Lung (tissue), 12 donors: Measurements from ENCODE around the gene TOM1L1. TPM values are rescaled to one million over a fixed set of nuclear protein-coding genes. Genes with fewer than 3 reads are reported as not detected.

Experiments
- ATAC-seq: fragments of 200-7000 bp; cut with Tn5 transposase; one replicate; pipeline ENCODE4 v1.9.1; 2020; ENCODE audit warnings: moderate number of reproducible peaks; ENCODE audit not compliant: insufficient read depth, low FRiP score
- DNase-seq, 3 donors: peaks; one replicate each; pipeline ENCODE4 v3.0.0-alpha.2; 2013 to 2017
- H3K27ac ChIP-seq, 2 donors: one replicate each; pipeline ENCODE4 v1.5.1; 2013; ENCODE audit warnings: mild to moderate bottlenecking in 2 of 2, moderate library complexity in 2 of 2, control low read depth in 1 of 2, inconsistent platforms in 1 of 2, low read depth in 1 of 2, low read length in 1 of 2
- H3K27me3 ChIP-seq, 3 donors: one replicate each; pipeline ENCODE4 v1.5.1; 2013; ENCODE audit warnings: low read length in 2 of 3; ENCODE audit not compliant: control insufficient read depth in 3 of 3, insufficient read depth in 3 of 3
- H3K36me3 ChIP-seq, 4 donors: one replicate each; pipeline ENCODE4 v1.5.1; 2013; ENCODE audit warnings: low read length in 4 of 4, mild to moderate bottlenecking in 1 of 4, moderate library complexity in 1 of 4; ENCODE audit not compliant: control insufficient read depth in 4 of 4, insufficient read depth in 4 of 4
- H3K4me1 ChIP-seq, 5 donors: one replicate each; pipeline ENCODE4 v1.5.1; 2013; ENCODE audit warnings: low read length in 5 of 5, mild to moderate bottlenecking in 2 of 5, moderate library complexity in 1 of 5; ENCODE audit not compliant: control insufficient read depth in 5 of 5, insufficient read depth in 5 of 5
- H3K4me3 ChIP-seq: one replicate; pipeline ENCODE4 v1.5.1; 2013; ENCODE audit warnings: mild to moderate bottlenecking, control low read depth, moderate library complexity
- H3K9ac ChIP-seq, 2 donors: one replicate each; pipeline ENCODE4 v1.5.1; 2013; ENCODE audit warnings: low read length in 2 of 2, control low read depth in 1 of 2; ENCODE audit not compliant: insufficient read depth in 1 of 2
- H3K9me3 ChIP-seq, 4 donors: one replicate each; pipeline ENCODE4 v1.5.1; 2013; ENCODE audit warnings: low read length in 3 of 4, mild to moderate bottlenecking in 1 of 4, moderate library complexity in 1 of 4; ENCODE audit not compliant: control insufficient read depth in 4 of 4, insufficient read depth in 3 of 4
- WGBS, 2 donors: extraction: QIAGEN DNeasy Blood & Tissue Kit; methylation state at CpG; one replicate each; pipeline ENCODE4 v1.1.7; 2013; 5-methylcytosine and 5-hydroxymethylcytosine counted together
- polyA plus RNA-seq, 2 donors: library from polyadenylated mRNA; stranded (reverse); fragments of 200-250 nt; gene quantifications; one replicate each; pipeline ENCODE4 v1.2.1, GENCODE V29; 2013
- total RNA-seq, 2 donors: library from RNA; depleted of rRNA in 1 of 2; stranded (reverse); fragments of >200 nt in 1 of 2; gene quantifications; one replicate each; pipeline ENCODE4 v1.2.1, GENCODE V29; 2014 to 2021
- TF ChIP-seq, protein P1 (sequence below): IDR thresholded peaks from 2 replicates; pipeline ENCODE4 v1.5.1; 2012; ENCODE audit warnings: mild to moderate bottlenecking; ENCODE audit errors: control extremely low read depth, extremely low read depth
- donor health status: control.
- donor health status: control.
- donor health status: Bipolar disorder and iron deficiency.
- donor health status: healthy.
- donor health status: DM: yes; HTN: yes; CAD: no.

The TOM1L1 gene
- total and polyA plus RNA-seq, 4 donors = 12.2 to 39.1 (median 28.1) TPM

DNA sequence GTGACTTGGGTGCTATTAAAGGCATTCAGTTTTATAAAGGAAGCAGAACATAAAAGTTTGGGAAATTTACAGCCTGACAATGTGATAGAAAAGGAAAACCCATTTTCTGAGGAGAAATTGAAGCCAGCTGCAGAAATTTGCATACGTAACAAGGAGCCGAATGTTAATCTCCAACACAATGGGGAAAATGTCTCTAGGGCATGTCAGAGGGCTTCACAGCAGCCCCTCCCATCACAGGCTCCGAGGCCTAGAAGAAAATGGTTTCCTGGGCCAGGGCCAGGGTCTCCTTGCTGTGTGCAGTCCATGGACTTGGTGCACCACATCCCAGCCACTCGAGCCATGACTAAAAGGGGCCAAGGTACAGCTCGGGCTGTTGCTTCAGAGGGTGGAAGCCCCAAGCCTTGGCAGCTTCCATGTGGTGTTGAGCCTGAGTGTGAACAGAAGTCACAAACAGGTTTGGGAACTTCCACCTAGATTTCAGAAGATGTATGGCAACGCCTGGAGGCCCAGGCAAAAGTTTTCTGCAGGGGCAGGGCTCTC lies 23.9 kb upstream of the TOM1L1 start:
- DNase-seq (no peak), ATAC-seq (no peak)
- H3K4me3 ChIP-seq = no peak overlapping the region
- peaks cover 0 to 7% (median 0%) of the 10 kb centered on the region in 4 donors for H3K9me3 ChIP-seq
- 82% methylated on average over 6 of the region's 6 CpGs for WGBS, 2 donors
- no peaks in the 10 kb centered on the region for H3K36me3 ChIP-seq
- H3K27ac ChIP-seq = no peak overlapping the region
- TF ChIP-seq, protein P1, sequence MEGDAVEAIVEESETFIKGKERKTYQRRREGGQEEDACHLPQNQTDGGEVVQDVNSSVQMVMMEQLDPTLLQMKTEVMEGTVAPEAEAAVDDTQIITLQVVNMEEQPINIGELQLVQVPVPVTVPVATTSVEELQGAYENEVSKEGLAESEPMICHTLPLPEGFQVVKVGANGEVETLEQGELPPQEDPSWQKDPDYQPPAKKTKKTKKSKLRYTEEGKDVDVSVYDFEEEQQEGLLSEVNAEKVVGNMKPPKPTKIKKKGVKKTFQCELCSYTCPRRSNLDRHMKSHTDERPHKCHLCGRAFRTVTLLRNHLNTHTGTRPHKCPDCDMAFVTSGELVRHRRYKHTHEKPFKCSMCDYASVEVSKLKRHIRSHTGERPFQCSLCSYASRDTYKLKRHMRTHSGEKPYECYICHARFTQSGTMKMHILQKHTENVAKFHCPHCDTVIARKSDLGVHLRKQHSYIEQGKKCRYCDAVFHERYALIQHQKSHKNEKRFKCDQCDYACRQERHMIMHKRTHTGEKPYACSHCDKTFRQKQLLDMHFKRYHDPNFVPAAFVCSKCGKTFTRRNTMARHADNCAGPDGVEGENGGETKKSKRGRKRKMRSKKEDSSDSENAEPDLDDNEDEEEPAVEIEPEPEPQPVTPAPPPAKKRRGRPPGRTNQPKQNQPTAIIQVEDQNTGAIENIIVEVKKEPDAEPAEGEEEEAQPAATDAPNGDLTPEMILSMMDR = no peak
- no peaks in the 10 kb centered on the region for H3K27me3 ChIP-seq
- no peak overlapping the region for H3K9ac ChIP-seq
- H3K4me1 ChIP-seq = no peaks in the 10 kb centered on the region

DNA sequence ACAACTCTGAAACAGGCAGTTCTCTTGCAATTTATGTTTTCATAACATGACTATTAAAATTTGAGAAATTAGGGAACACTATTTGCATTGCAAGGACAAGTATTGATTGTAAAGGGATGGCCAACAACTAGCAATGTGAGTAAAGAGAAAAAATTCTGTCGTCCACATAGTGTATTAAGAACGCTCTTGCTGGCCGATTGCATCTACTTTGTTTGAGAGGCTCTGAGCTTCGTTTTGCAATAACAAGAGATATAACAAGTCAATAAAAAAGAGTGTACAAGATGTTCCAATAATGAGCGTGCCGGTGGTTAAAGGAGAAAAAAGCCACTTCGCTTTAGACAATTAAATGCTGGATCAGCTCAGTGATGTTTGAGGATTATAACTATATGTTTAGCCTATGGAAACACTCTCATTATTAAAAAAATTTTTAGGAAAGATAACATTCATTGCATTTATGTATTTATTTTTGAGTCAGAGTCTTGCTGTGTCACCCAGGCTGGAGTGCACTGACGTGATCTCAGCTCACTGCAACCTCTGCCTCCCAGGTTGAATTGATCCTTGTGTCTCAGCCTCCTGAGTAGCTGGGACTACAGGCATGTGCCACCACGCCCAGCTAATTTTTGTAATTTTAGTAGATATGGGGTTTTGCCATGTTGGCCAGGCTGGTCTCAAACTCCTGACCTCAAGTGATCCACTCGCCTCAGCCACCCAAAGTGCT lies 19.2 kb upstream of the TOM1L1 start:
- WGBS, 2 donors = 82 to 83% methylated on average over 10 of the region's 10 CpGs
- TF ChIP-seq, protein P1 = no peak
- Histone ChIP-seq H3K4me3 (no peak overlapping the region), H3K27ac (no peak overlapping the region), H3K9me3 (peaks cover 0 to 7% (median 0%) of the 10 kb centered on the region in 4 donors), H3K4me1 (no peaks in the 10 kb centered on the region), H3K9ac (no peak overlapping the region), H3K27me3 (no peaks in the 10 kb centered on the region), H3K36me3 (no peaks in the 10 kb centered on the region)
- ATAC-seq = no peak
- DNase-seq = no peak

DNA sequence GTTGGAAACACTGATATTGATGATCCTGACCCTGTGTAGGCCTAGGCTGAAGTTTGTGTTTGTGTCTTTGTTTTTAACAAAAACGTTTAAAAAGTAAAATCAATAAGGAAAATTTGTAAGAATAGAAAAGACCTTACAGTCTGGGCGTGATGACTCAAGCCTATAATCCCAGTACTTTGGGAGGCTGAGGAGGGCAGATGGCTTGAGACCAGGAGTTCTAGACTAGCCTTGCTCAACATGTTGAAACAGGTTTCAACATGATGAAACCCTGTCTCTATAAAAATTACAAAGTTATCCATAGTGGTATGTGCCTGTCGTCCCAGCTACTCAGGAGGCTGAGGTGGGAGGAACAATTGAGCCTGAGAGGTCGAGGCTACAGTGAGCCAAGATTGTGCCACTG lies 18.3 kb upstream of the TOM1L1 start:
- Histone ChIP-seq H3K36me3 (no peaks in the 10 kb centered on the region), H3K9ac (no peak overlapping the region), H3K27ac (no peak overlapping the region), H3K9me3 (peaks cover 0 to under 1% (median 0%) of the 10 kb centered on the region in 4 donors), H3K4me3 (no peak overlapping the region), H3K4me1 (no peaks in the 10 kb centered on the region), H3K27me3 (no peaks in the 10 kb centered on the region)
- TF ChIP-seq, protein P1 = no peak
- ATAC-seq (no peak), DNase-seq (no peak)
- 71 to 78% methylated on average over 4 of the region's 4 CpGs for WGBS, 2 donors
